Small intestine (tissue), 7 donors: ENCODE data around the gene MYH10. TPM values are rescaled to one million over a fixed set of nuclear protein-coding genes. Genes with fewer than 3 reads are reported as not detected.
A peak's percentile ranks its signal among the peaks of the same experiment; 100 is the strongest.

Experiments
- DNase-seq, 2 donors: peaks; one replicate each; pipeline versions ENCODE4 v3.0.0 to v3.0.0-alpha.2; 2013
- FAIRE-seq: peaks from 2 replicates; lab custom pipeline; 2012; peaks lifted over from hg19 to GRCh38; lab: Jason Lieb, UNC
- H3K27ac ChIP-seq, 3 donors: one replicate each; pipeline ENCODE4 v1.5.1; 2013; ENCODE audit warnings: low read length in 2 of 3, mild to moderate bottlenecking in 2 of 3, control low read depth in 1 of 3, inconsistent platforms in 1 of 3, low read depth in 1 of 3, moderate library complexity in 1 of 3
- H3K27me3 ChIP-seq, 3 donors: one replicate each; pipeline ENCODE4 v1.6.1; 2013; ENCODE audit warnings: low read length in 3 of 3, inconsistent platforms in 1 of 3; ENCODE audit not compliant: control insufficient read depth in 3 of 3, insufficient read depth in 3 of 3
- H3K36me3 ChIP-seq, 3 donors: one replicate each; pipeline ENCODE4 v1.6.1; 2013; ENCODE audit warnings: low read length in 3 of 3, inconsistent platforms in 1 of 3, low read depth in 1 of 3, mild to moderate bottlenecking in 1 of 3, moderate library complexity in 1 of 3; ENCODE audit not compliant: control insufficient read depth in 3 of 3, insufficient read depth in 2 of 3
- H3K4me1 ChIP-seq, 3 donors: one replicate each; pipeline ENCODE4 v1.6.1; 2013; ENCODE audit warnings: low read length in 2 of 3, inconsistent platforms in 1 of 3, low read depth in 1 of 3, mild to moderate bottlenecking in 1 of 3, moderate library complexity in 1 of 3; ENCODE audit not compliant: control insufficient read depth in 3 of 3, insufficient read depth in 2 of 3
- H3K4me3 ChIP-seq, 3 donors: one replicate each; pipeline ENCODE4 v1.5.1; 2013; ENCODE audit warnings: low read length in 3 of 3, control low read depth in 1 of 3, inconsistent platforms in 1 of 3, low read depth in 1 of 3, mild to moderate bottlenecking in 1 of 3, moderate library complexity in 1 of 3
- H3K9me3 ChIP-seq, 2 donors: one replicate each; pipeline ENCODE4 v1.6.1; 2013; ENCODE audit warnings: low read depth in 1 of 2, low read length in 1 of 2; ENCODE audit not compliant: control insufficient read depth in 2 of 2, insufficient read depth in 1 of 2
- WGBS, 3 donors: extraction: QIAGEN DNeasy Blood & Tissue Kit; methylation state at CpG; one replicate each; pipeline ENCODE4 v1.1.7; 2013; 5-methylcytosine and 5-hydroxymethylcytosine counted together
- polyA plus RNA-seq, 4 donors: library from polyadenylated mRNA; stranded (reverse) in 3 of 4; unstranded in 1 of 4; fragments of 200-250 nt in 3 of 4; fragments of 120-200 nt in 1 of 4; gene quantifications; one replicate each; pipeline versions ENCODE4 v1.2.1 to v1.2.3, GENCODE V29; 2013
- donor health status: healthy with polysubstance abuse.
- donor health status: control.
- donor health status: control.
- donor health status: Bipolar disorder and iron deficiency.
- donor health status: healthy.

The MYH10 gene
- polyA plus RNA-seq, 4 donors, result 0.81 to 50.9 (median 3.8) TPM

- no peak overlapping the region for H3K27ac ChIP-seq
- no peaks in the 10 kb centered on the region for H3K27me3 ChIP-seq
- H3K4me1 ChIP-seq, result peaks cover 0 to 9% (median 0%) of the 10 kb centered on the region in 3 donors
- 90 to 98% (median 93%) methylated on average over 5 of the region's 5 CpGs for WGBS, 3 donors
- DNase-seq (no peak), FAIRE-seq (no peak)
- H3K36me3 ChIP-seq, result peaks cover 0 to 60% (median 3%) of the 10 kb centered on the region in 3 donors
- H3K9me3 ChIP-seq, result no peaks in the 10 kb centered on the region
- H3K4me3 ChIP-seq, result no peak overlapping the region
Observed at GRCh38 chr17:8482546-8482945, 148.0 kb downstream of the MYH10 start.

- H3K27me3 ChIP-seq, result no peaks in the 10 kb centered on the region
- no peak for FAIRE-seq
- WGBS, 3 donors, result 91 to 96% (median 91%) methylated on average over 5 of the region's 5 CpGs
- peaks cover 0 to 12% (median 0%) of the 10 kb centered on the region in 3 donors for H3K4me1 ChIP-seq
- H3K36me3 ChIP-seq, result peaks cover 0 to 60% (median 3%) of the 10 kb centered on the region in 3 donors
- no peak overlapping the region for H3K4me3 ChIP-seq
- no peak overlapping the region for H3K27ac ChIP-seq
- no peaks in the 10 kb centered on the region for H3K9me3 ChIP-seq
- DNase-seq, result no peak
Observed at GRCh38 chr17:8481703-8482102, 148.8 kb downstream of the MYH10 start.

GRCh38 chr17:8481089-8481488, 149.4 kb downstream of the MYH10 start:
- H3K4me1 ChIP-seq, result peaks cover 0 to 12% (median 0%) of the 10 kb centered on the region in 3 donors
- H3K36me3 ChIP-seq, result peaks cover 0 to 66% (median 3%) of the 10 kb centered on the region in 3 donors
- no peaks in the 10 kb centered on the region for H3K9me3 ChIP-seq
- 95 to 99% (median 98%) methylated on average over 18 to 22 of the region's 22 CpGs for WGBS, 3 donors
- DNase-seq, result no peak
- H3K27ac ChIP-seq, result no peak overlapping the region
- no peaks in the 10 kb centered on the region for H3K27me3 ChIP-seq
- H3K4me3 ChIP-seq, result no peak overlapping the region
- FAIRE-seq, result no peak

- H3K27me3 ChIP-seq, result no peaks in the 10 kb centered on the region
- H3K36me3 ChIP-seq, result peaks cover 2 to 74% (median 3%) of the 10 kb centered on the region in 3 donors
- DNase-seq, result no peak
- H3K27ac ChIP-seq, result no peak overlapping the region
- no peak overlapping the region for H3K4me3 ChIP-seq
- 83 to 92% (median 92%) methylated on average over 28 to 33 of the region's 33 CpGs for WGBS, 3 donors
- no peak for FAIRE-seq
- no peaks in the 10 kb centered on the region for H3K9me3 ChIP-seq
- H3K4me1 ChIP-seq, result peaks cover 0 to 12% (median 0%) of the 10 kb centered on the region in 3 donors
Observed at GRCh38 chr17:8480011-8480976, 150.2 kb downstream of the MYH10 start.

- Histone ChIP-seq H3K9me3 (no peaks in the 10 kb centered on the region), H3K27me3 (no peaks in the 10 kb centered on the region), H3K27ac (no peak overlapping the region), H3K36me3 (peaks cover 3 to 81% (median 8%) of the 10 kb centered on the region in 3 donors), H3K4me3 (no peak overlapping the region), H3K4me1 (peaks cover 0 to 12% (median 0%) of the 10 kb centered on the region in 3 donors)
- 76 to 87% (median 84%) methylated on average over 11 of the region's 11 CpGs for WGBS, 3 donors
- no peak for FAIRE-seq
- DNase-seq, result no peak
Observed at GRCh38 chr17:8479431-8479947, 151.0 kb downstream of the MYH10 start.

GRCh38 chr17:8477715-8478441, 152.6 kb downstream of the MYH10 start:
- peak overlapping the region in 1 of 3 donors; percentile 53 for H3K27ac ChIP-seq
- 71 to 84% (median 83%) methylated on average over 22 of the region's 22 CpGs for WGBS, 3 donors
- H3K27me3 ChIP-seq, result no peaks in the 10 kb centered on the region
- peak; percentile 25 to 72 for DNase-seq
- H3K4me1 ChIP-seq, result peaks cover 0 to 12% (median 0%) of the 10 kb centered on the region in 3 donors
- H3K36me3 ChIP-seq, result peaks cover 7 to 89% (median 10%) of the 10 kb centered on the region in 3 donors
- no peak for FAIRE-seq
- H3K9me3 ChIP-seq, result no peaks in the 10 kb centered on the region
- no peak overlapping the region for H3K4me3 ChIP-seq

GRCh38 chr17:8477171-8477570, 153.4 kb downstream of the MYH10 start:
- 87 to 91% (median 90%) methylated on average over 8 of the region's 8 CpGs for WGBS, 3 donors
- Histone ChIP-seq H3K36me3 (peaks cover 4 to 90% (median 10%) of the 10 kb centered on the region in 3 donors), H3K27ac (peak overlapping the region in 1 of 3 donors; percentile 12), H3K4me1 (peaks cover 0 to 12% (median 0%) of the 10 kb centered on the region in 3 donors), H3K27me3 (no peaks in the 10 kb centered on the region), H3K9me3 (no peaks in the 10 kb centered on the region), H3K4me3 (no peak overlapping the region)
- FAIRE-seq (no peak), DNase-seq (no peak)

- Histone ChIP-seq H3K9me3 (no peaks in the 10 kb centered on the region), H3K4me3 (no peak overlapping the region), H3K36me3 (peaks cover 4 to 90% (median 13%) of the 10 kb centered on the region in 3 donors), H3K4me1 (peaks cover 0 to 12% (median 0%) of the 10 kb centered on the region in 3 donors), H3K27ac (no peak overlapping the region), H3K27me3 (no peaks in the 10 kb centered on the region)
- 93 to 96% (median 94%) methylated on average over 22 of the region's 22 CpGs for WGBS, 3 donors
- FAIRE-seq (no peak), DNase-seq (no peak)
Observed at GRCh38 chr17:8476741-8477140, 153.8 kb downstream of the MYH10 start.
